ENCODE measurements around the gene SIX3.
A peak's percentile ranks its signal among the peaks of the same experiment; 100 is the strongest.

SIX3 gene

GRCh38 chr2:44920751-44921150 lies 20.8 kb upstream of the SIX3 start:
- no peak overlapping the region for H3K4me3 ChIP-seq (ENCODE audit: low read depth, low read length)
- H3K4me1 ChIP-seq (ENCODE audit: control insufficient read depth, insufficient read depth, low read length): no peaks in the 10 kb centered on the region
- peaks cover 54% of the 10 kb centered on the region for H3K27me3 ChIP-seq (ENCODE audit: control insufficient read depth, insufficient read depth, low read length)
- no peak overlapping the region for H3K9ac ChIP-seq (ENCODE audit: low read depth, low read length)
- H3K9me3 ChIP-seq (ENCODE audit: control insufficient read depth, insufficient read depth, low read length): no peaks in the 10 kb centered on the region
- H3K36me3 ChIP-seq (ENCODE audit: control insufficient read depth, insufficient read depth, low read length): no peaks in the 10 kb centered on the region

GRCh38 chr2:44922776-44923175 lies 18.7 kb upstream of the SIX3 start:
- Histone ChIP-seq H3K4me1 (ENCODE audit: control insufficient read depth, insufficient read depth, low read length) (no peaks in the 10 kb centered on the region), H3K9ac (ENCODE audit: low read depth, low read length) (no peak overlapping the region), H3K27me3 (ENCODE audit: control insufficient read depth, insufficient read depth, low read length) (peaks cover 68% of the 10 kb centered on the region)

GRCh38 chr2:44925561-44926136 lies 15.9 kb upstream of the SIX3 start:
- no peak overlapping the region for H3K4me3 ChIP-seq (ENCODE audit: low read depth, low read length)
- H3K36me3 ChIP-seq (ENCODE audit: control insufficient read depth, insufficient read depth, low read length): no peaks in the 10 kb centered on the region
- peaks cover 4% of the 10 kb centered on the region for H3K4me1 ChIP-seq (ENCODE audit: control insufficient read depth, insufficient read depth, low read length)
- no peak overlapping the region for H3K9ac ChIP-seq (ENCODE audit: low read depth, low read length)
- no peaks in the 10 kb centered on the region for H3K9me3 ChIP-seq (ENCODE audit: control insufficient read depth, insufficient read depth, low read length)
- peaks cover 87% of the 10 kb centered on the region for H3K27me3 ChIP-seq (ENCODE audit: control insufficient read depth, insufficient read depth, low read length)

More at GRCh38 chr2:44922776-44923175, 18.7 kb upstream of the SIX3 start:
- no peaks in the 10 kb centered on the region for H3K36me3 ChIP-seq (ENCODE audit: control insufficient read depth, insufficient read depth, low read length)
- H3K9me3 ChIP-seq (ENCODE audit: control insufficient read depth, insufficient read depth, low read length): no peaks in the 10 kb centered on the region
- no peak overlapping the region for H3K4me3 ChIP-seq (ENCODE audit: low read depth, low read length)

GRCh38 chr2:44926957-44927356 lies 14.5 kb upstream of the SIX3 start:
- Histone ChIP-seq H3K9ac (ENCODE audit: low read depth, low read length) (no peak overlapping the region), H3K9me3 (ENCODE audit: control insufficient read depth, insufficient read depth, low read length) (no peaks in the 10 kb centered on the region), H3K27me3 (ENCODE audit: control insufficient read depth, insufficient read depth, low read length) (peaks cover 95% of the 10 kb centered on the region), H3K4me1 (ENCODE audit: control insufficient read depth, insufficient read depth, low read length) (peaks cover 5% of the 10 kb centered on the region), H3K4me3 (ENCODE audit: low read depth, low read length) (no peak overlapping the region), H3K36me3 (ENCODE audit: control insufficient read depth, insufficient read depth, low read length) (no peaks in the 10 kb centered on the region)

DNA sequence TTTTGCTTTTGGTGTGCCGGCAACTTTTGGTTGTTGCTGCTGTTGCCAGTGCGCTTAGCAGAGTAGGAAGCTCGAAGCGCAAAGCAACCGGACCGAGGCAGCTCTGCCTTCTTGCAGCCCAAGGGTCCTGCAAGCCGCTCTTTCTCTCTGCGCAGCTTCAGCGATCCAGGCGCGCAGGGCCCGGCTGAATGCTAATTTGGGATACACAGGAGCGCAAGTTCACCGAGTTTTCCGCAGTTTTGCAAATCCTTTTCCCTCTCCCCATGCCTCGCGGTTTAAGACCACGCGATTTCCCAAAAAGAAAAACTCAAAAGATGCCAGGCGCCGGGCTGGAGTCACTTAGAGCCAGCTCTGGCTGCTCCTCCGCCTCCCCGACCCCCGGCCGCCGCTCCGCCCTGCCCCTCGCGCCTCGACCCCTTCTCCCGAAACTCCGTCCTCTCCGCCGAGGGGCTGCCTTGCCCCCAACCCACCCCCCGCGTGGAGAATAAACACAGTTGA lies 13.5 kb upstream of the SIX3 start:
- Histone ChIP-seq H3K4me3 (ENCODE audit: low read depth, low read length) (peak overlapping the region; percentile 23), H3K27me3 (ENCODE audit: control insufficient read depth, insufficient read depth, low read length) (peaks cover 98% of the 10 kb centered on the region), H3K36me3 (ENCODE audit: control insufficient read depth, insufficient read depth, low read length) (no peaks in the 10 kb centered on the region), H3K9me3 (ENCODE audit: control insufficient read depth, insufficient read depth, low read length) (no peaks in the 10 kb centered on the region), H3K4me1 (ENCODE audit: control insufficient read depth, insufficient read depth, low read length) (peaks cover 5% of the 10 kb centered on the region), H3K9ac (ENCODE audit: low read depth, low read length) (no peak overlapping the region)

GRCh38 chr2:44928483-44929158 lies 12.9 kb upstream of the SIX3 start:
- H3K9me3 ChIP-seq (ENCODE audit: control insufficient read depth, insufficient read depth, low read length): no peaks in the 10 kb centered on the region
- H3K9ac ChIP-seq (ENCODE audit: low read depth, low read length): no peak overlapping the region
- peak overlapping the region; percentile 23 for H3K4me3 ChIP-seq (ENCODE audit: low read depth, low read length)
- peaks cover 9% of the 10 kb centered on the region for H3K4me1 ChIP-seq (ENCODE audit: control insufficient read depth, insufficient read depth, low read length)
- no peaks in the 10 kb centered on the region for H3K36me3 ChIP-seq (ENCODE audit: control insufficient read depth, insufficient read depth, low read length)
- H3K27me3 ChIP-seq (ENCODE audit: control insufficient read depth, insufficient read depth, low read length): peaks cover 98% of the 10 kb centered on the region

DNA sequence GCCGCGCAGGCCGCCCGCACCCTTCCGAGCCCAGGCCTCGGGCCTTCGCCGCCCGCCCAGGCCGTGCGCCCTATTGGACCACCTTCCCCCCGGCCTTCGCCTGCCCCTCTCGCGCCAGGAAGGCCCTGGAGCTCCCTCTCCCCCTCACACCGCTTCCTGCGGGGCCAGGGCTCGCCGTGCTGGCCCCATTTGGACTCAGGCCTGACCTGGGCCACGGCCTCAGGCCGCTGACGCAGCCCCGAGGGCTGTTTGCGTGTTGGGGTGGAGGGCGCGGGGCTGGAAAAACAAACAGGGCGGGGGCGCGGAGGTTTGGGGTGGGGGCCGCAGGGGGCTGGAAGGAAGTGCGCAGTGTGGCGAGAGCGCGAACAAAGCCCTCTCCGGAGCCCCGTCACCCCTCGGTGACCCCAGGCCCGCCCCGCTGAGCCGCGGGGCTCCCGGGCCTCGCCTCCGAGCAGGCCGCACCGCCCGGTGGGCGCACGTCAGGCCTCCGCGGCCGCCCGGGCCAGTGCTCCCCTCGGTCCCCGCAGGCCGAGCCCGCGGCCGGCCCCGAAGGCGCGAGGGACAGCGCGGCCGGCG lies 12.3 kb upstream of the SIX3 start:
- no peaks in the 10 kb centered on the region for H3K36me3 ChIP-seq (ENCODE audit: control insufficient read depth, insufficient read depth, low read length)
- no peak overlapping the region for H3K9ac ChIP-seq (ENCODE audit: low read depth, low read length)
- H3K27me3 ChIP-seq (ENCODE audit: control insufficient read depth, insufficient read depth, low read length): peaks cover 98% of the 10 kb centered on the region
- H3K4me3 ChIP-seq (ENCODE audit: low read depth, low read length): peak overlapping the region; percentile 36
- H3K9me3 ChIP-seq (ENCODE audit: control insufficient read depth, insufficient read depth, low read length): no peaks in the 10 kb centered on the region
- peaks cover 9% of the 10 kb centered on the region for H3K4me1 ChIP-seq (ENCODE audit: control insufficient read depth, insufficient read depth, low read length)

- H3K4me1 ChIP-seq (ENCODE audit: control insufficient read depth, insufficient read depth, low read length): peaks cover 9% of the 10 kb centered on the region
- peaks cover 97% of the 10 kb centered on the region for H3K27me3 ChIP-seq (ENCODE audit: control insufficient read depth, insufficient read depth, low read length)
- H3K9ac ChIP-seq (ENCODE audit: low read depth, low read length): no peak overlapping the region
- no peaks in the 10 kb centered on the region for H3K36me3 ChIP-seq (ENCODE audit: control insufficient read depth, insufficient read depth, low read length)
- H3K4me3 ChIP-seq (ENCODE audit: low read depth, low read length): peak overlapping the region; percentile 36
- no peaks in the 10 kb centered on the region for H3K9me3 ChIP-seq (ENCODE audit: control insufficient read depth, insufficient read depth, low read length)
Observed at GRCh38 chr2:44929735-44930273, 11.7 kb upstream of the SIX3 start.

- Histone ChIP-seq H3K27me3 (ENCODE audit: control insufficient read depth, insufficient read depth, low read length) (peaks cover 97% of the 10 kb centered on the region), H3K36me3 (ENCODE audit: control insufficient read depth, insufficient read depth, low read length) (no peaks in the 10 kb centered on the region), H3K9ac (ENCODE audit: low read depth, low read length) (no peak overlapping the region), H3K4me3 (ENCODE audit: low read depth, low read length) (peak overlapping the region; percentile 36), H3K9me3 (ENCODE audit: control insufficient read depth, insufficient read depth, low read length) (no peaks in the 10 kb centered on the region), H3K4me1 (ENCODE audit: control insufficient read depth, insufficient read depth, low read length) (peaks cover 9% of the 10 kb centered on the region)
Observed at GRCh38 chr2:44930274-44931197, 11.0 kb upstream of the SIX3 start.

- Histone ChIP-seq H3K4me3 (ENCODE audit: low read depth, low read length) (peak overlapping the region; percentile 8), H3K4me1 (ENCODE audit: control insufficient read depth, insufficient read depth, low read length) (peaks cover 12% of the 10 kb centered on the region), H3K27me3 (ENCODE audit: control insufficient read depth, insufficient read depth, low read length) (peaks cover 96% of the 10 kb centered on the region), H3K9me3 (ENCODE audit: control insufficient read depth, insufficient read depth, low read length) (no peaks in the 10 kb centered on the region), H3K9ac (ENCODE audit: low read depth, low read length) (no peak overlapping the region), H3K36me3 (ENCODE audit: control insufficient read depth, insufficient read depth, low read length) (no peaks in the 10 kb centered on the region)
Observed at GRCh38 chr2:44931198-44931780, 10.2 kb upstream of the SIX3 start.

GRCh38 chr2:44932079-44932478 lies 9.4 kb upstream of the SIX3 start:
- H3K4me3 ChIP-seq (ENCODE audit: low read depth, low read length): peak overlapping the region; percentile 9
- no peak overlapping the region for H3K9ac ChIP-seq (ENCODE audit: low read depth, low read length)
- peaks cover 17% of the 10 kb centered on the region for H3K4me1 ChIP-seq (ENCODE audit: control insufficient read depth, insufficient read depth, low read length)
- no peaks in the 10 kb centered on the region for H3K36me3 ChIP-seq (ENCODE audit: control insufficient read depth, insufficient read depth, low read length)
- no peaks in the 10 kb centered on the region for H3K9me3 ChIP-seq (ENCODE audit: control insufficient read depth, insufficient read depth, low read length)
- peaks cover 96% of the 10 kb centered on the region for H3K27me3 ChIP-seq (ENCODE audit: control insufficient read depth, insufficient read depth, low read length)

Measured in iPS-15b (cell line).